GM19099 (cell line): ENCODE measurements around the gene NIPA2.

Source experiments
- POLR2A ChIP-seq: IDR thresholded peaks from 3 replicates; pipeline ENCODE4 v1.6.1; 2011; ENCODE audit warnings: low read depth; ENCODE audit not compliant: insufficient read length; ENCODE audit errors: extremely low read depth

NIPA2 gene

GRCh38 chr15:22838292-22839042 lies at the start of gene NIPA2:
NIPA2 (plus strand) TSS chr15:22838666; CDS start chr15:22851732, 13,066 bp downstream.
- TF ChIP-seq POLR2A = peak; percentile 84

GRCh38 chr15:22794063-22794462 lies 44.4 kb upstream of the NIPA2 start:
- no peak for TF ChIP-seq POLR2A

- no peak for TF ChIP-seq POLR2A
Observed at GRCh38 chr15:22794621-22795167, 43.8 kb upstream of the NIPA2 start.

- TF ChIP-seq POLR2A = no peak
Observed at GRCh38 chr15:22795206-22796063, 43.0 kb upstream of the NIPA2 start.

- no peak for TF ChIP-seq POLR2A
Observed at GRCh38 chr15:22796079-22796478, 42.4 kb upstream of the NIPA2 start.

- no peak for TF ChIP-seq POLR2A
Observed at GRCh38 chr15:22799902-22800301, 38.6 kb upstream of the NIPA2 start.

GRCh38 chr15:22806156-22806555 lies 32.3 kb upstream of the NIPA2 start:
- TF ChIP-seq POLR2A = no peak

- TF ChIP-seq POLR2A = no peak
Observed at GRCh38 chr15:22806664-22807063, 31.8 kb upstream of the NIPA2 start.

GRCh38 chr15:22808240-22808639 lies 30.2 kb upstream of the NIPA2 start:
- TF ChIP-seq POLR2A = no peak

GRCh38 chr15:22808761-22809280 lies 29.6 kb upstream of the NIPA2 start:
- TF ChIP-seq POLR2A = no peak

GRCh38 chr15:22810033-22810852 lies 28.2 kb upstream of the NIPA2 start:
- no peak for TF ChIP-seq POLR2A

- no peak for TF ChIP-seq POLR2A
Observed at GRCh38 chr15:22810853-22811338, 27.6 kb upstream of the NIPA2 start.

- no peak for TF ChIP-seq POLR2A
Observed at GRCh38 chr15:22811640-22812039, 26.8 kb upstream of the NIPA2 start.

GRCh38 chr15:22813844-22814243 lies 24.6 kb upstream of the NIPA2 start:
- no peak for TF ChIP-seq POLR2A
